OCI-LY1 (cell line): ENCODE measurements around the gene ADAM12.

Experiments used
- H2AFZ ChIP-seq: fragments of 200-600 bp; sonication (generic), shearing (Covaris generic); 2 replicates; pipeline ENCODE4 v1.6.0; 2014; ENCODE audit warnings: antibody characterized with exemption, mild to moderate bottlenecking, low read length
- H3F3A ChIP-seq: fragments of 200-600 bp; sonication (generic), shearing (Covaris generic); 2 replicates; pipeline ENCODE4 v1.6.0; 2014; ENCODE audit warnings: mild to moderate bottlenecking, antibody characterized with exemption, low read length, moderate library complexity; ENCODE audit not compliant: insufficient read depth
- H3K27ac ChIP-seq: fragments of 200-600 bp; sonication (generic); 2 replicates; pipeline ENCODE4 v1.5.1; 2014; ENCODE audit warnings: low read length, mixed run types, mild to moderate bottlenecking, low read depth; ENCODE audit not compliant: poor library complexity, severe bottlenecking
- H3K27me3 ChIP-seq: fragments of 200-600 bp; sonication (generic); 2 replicates; pipeline ENCODE4 v1.6.0; 2014; ENCODE audit warnings: antibody characterized with exemption, mild to moderate bottlenecking, low read length, moderate library complexity; ENCODE audit not compliant: insufficient read depth
- H3K36me3 ChIP-seq: fragments of 200-600 bp; sonication (generic); 2 replicates; pipeline ENCODE4 v1.6.1; 2014; ENCODE audit warnings: mild to moderate bottlenecking, antibody characterized with exemption, low read length, moderate library complexity, mixed read lengths; ENCODE audit not compliant: insufficient read depth
- H3K4me1 ChIP-seq: fragments of 200-600 bp; sonication (generic); 2 replicates; pipeline ENCODE4 v1.5.1; 2014; ENCODE audit warnings: mild to moderate bottlenecking, low read length, moderate library complexity; ENCODE audit not compliant: insufficient read depth, severe bottlenecking
- H3K4me2 ChIP-seq: fragments of 200-600 bp; sonication (generic), shearing (Covaris generic); 2 replicates; pipeline ENCODE4 v1.6.1; 2014; ENCODE audit warnings: low read length
- H3K4me3 ChIP-seq: fragments of 200-600 bp; sonication (generic); 2 replicates; pipeline ENCODE4 v1.5.1; 2014; ENCODE audit warnings: low read length, low read depth, mild to moderate bottlenecking, mixed read lengths; ENCODE audit not compliant: poor library complexity, severe bottlenecking
- H3K79me2 ChIP-seq: fragments of 200-600 bp; shearing (Covaris generic); 2 replicates; pipeline ENCODE4 v1.6.1; 2016; ENCODE audit warnings: mixed run types, low read length, mixed read lengths; ENCODE audit not compliant: insufficient read depth
- H3K9ac ChIP-seq: fragments of 200-600 bp; sonication (generic), shearing (Covaris generic); 2 replicates; pipeline ENCODE4 v1.6.1; 2014; ENCODE audit warnings: mild to moderate bottlenecking, low read length, mixed read lengths
- H3K9me2 ChIP-seq: fragments of 200-600 bp; sonication (generic), shearing (Covaris generic); 2 replicates; pipeline ENCODE4 v1.6.1; 2014; ENCODE audit warnings: low read depth, mild to moderate bottlenecking, low read length, mixed read lengths
- H3K9me3 ChIP-seq: fragments of 200-600 bp; shearing (Covaris generic); 2 replicates; pipeline ENCODE4 v1.6.1; 2014; ENCODE audit warnings: low read length, mixed read lengths
- H4K20me1 ChIP-seq: fragments of 200-600 bp; sonication (generic), shearing (Covaris generic); 2 replicates; pipeline ENCODE4 v1.6.0; 2016; ENCODE audit warnings: mild to moderate bottlenecking, low read length; ENCODE audit not compliant: insufficient read depth
- EZH2 ChIP-seq: fragments of 200-600 bp; sonication (generic), shearing (Covaris generic); IDR thresholded peaks from 2 replicates; pipeline ENCODE4 v1.8.0; 2017; ENCODE audit warnings: borderline replicate concordance, mixed run types, mild to moderate bottlenecking, antibody characterized with exemption, low read length, moderate library complexity, mixed read lengths
- TF ChIP-seq, protein P1 (sequence below): fragments of 200-600 bp; sonication (generic), shearing (Covaris generic); IDR thresholded peaks from 2 replicates; pipeline ENCODE4 v1.5.1; 2017; ENCODE audit warnings: mild to moderate bottlenecking, antibody characterized with exemption, low read length, moderate library complexity, mixed read lengths

ADAM12 gene

DNA sequence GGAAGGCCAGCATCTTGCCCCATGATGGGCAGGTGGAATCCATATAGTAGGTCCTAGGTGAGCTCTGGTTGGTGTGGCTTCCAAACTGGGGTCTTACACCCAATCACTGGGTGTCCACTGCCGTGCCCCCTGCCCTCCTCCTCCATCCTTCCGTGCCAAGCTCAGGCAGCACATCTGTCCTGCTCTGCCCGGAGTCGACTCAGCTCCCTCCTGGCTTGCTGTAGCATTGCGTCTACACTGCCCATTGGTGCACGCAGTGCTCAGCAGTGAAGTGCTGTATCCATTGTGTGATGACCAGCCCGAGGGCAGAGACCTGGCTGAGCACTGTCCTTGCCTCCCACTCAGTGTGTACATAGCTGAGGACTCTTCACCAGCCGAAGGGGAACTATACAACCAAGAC, 148.4 kb downstream of the ADAM12 start:
- Histone ChIP-seq H4K20me1 (no peaks in the 10 kb centered on the region), H3K27me3 (peaks cover 3% of the 10 kb centered on the region; the same call in 1 of the 2 replicates), H3K79me2 (no peaks in the 10 kb centered on the region), H2AFZ (no peak overlapping the region), H3F3A (no peaks in the 10 kb centered on the region), H3K4me1 (no peaks in the 10 kb centered on the region), H3K9ac (no peak overlapping the region), H3K9me2 (no peaks in the 10 kb centered on the region), H3K36me3 (no peaks in the 10 kb centered on the region), H3K4me2 (no peak overlapping the region), H3K27ac (no peak overlapping the region), H3K9me3 (no peaks in the 10 kb centered on the region), H3K4me3 (no peak overlapping the region)
- TF ChIP-seq, protein P1, sequence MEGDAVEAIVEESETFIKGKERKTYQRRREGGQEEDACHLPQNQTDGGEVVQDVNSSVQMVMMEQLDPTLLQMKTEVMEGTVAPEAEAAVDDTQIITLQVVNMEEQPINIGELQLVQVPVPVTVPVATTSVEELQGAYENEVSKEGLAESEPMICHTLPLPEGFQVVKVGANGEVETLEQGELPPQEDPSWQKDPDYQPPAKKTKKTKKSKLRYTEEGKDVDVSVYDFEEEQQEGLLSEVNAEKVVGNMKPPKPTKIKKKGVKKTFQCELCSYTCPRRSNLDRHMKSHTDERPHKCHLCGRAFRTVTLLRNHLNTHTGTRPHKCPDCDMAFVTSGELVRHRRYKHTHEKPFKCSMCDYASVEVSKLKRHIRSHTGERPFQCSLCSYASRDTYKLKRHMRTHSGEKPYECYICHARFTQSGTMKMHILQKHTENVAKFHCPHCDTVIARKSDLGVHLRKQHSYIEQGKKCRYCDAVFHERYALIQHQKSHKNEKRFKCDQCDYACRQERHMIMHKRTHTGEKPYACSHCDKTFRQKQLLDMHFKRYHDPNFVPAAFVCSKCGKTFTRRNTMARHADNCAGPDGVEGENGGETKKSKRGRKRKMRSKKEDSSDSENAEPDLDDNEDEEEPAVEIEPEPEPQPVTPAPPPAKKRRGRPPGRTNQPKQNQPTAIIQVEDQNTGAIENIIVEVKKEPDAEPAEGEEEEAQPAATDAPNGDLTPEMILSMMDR = no peak
- no peak for TF ChIP-seq EZH2

DNA sequence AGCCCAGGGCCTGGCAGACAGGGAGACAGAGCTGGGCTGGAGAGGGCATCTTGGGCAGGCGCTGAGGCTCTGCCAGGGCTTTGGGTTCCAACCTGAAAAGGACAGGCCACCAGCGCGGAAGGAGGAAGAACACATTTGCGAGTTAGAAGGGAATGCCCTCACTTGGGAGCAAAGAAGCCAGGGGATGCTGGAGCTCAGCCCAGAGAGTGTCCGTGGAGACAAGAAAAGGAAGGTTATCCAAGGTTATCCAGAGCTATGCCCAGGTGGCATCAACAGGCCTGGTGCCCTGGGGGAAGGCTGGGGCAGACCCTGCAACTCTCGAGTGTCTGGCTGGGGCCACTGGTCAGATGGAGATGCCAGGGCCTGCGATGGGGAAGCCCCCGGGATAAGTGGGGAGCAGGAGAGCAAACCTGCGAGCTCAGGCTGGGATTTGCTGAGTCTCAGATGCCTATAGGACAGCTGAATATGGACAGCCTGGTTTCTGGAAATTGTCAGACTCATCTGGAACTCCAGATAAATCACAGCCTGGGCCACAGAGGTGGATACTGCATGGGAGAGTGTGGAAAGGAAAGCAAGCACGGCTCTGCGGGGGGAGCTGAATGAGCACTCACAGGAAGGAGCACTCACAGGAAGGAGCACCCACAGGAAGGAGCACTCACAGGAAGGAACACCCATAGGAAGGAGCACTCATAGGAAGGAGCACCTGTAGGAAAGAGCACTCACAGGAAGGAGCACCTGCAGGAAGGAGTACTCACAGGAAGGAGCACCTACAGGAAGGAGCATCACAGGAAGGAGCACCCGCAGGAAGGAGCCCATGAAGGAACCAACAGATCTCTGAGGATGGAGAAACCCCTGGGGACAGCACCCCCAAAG, 152.1 kb downstream of the ADAM12 start:
- Histone ChIP-seq H3F3A (no peaks in the 10 kb centered on the region), H3K9me2 (no peaks in the 10 kb centered on the region), H3K9ac (no peak overlapping the region), H3K4me2 (no peak overlapping the region), H3K79me2 (no peaks in the 10 kb centered on the region), H2AFZ (no peak overlapping the region), H3K27ac (no peak overlapping the region), H3K4me1 (no peaks in the 10 kb centered on the region), H3K36me3 (no peaks in the 10 kb centered on the region), H4K20me1 (no peaks in the 10 kb centered on the region), H3K9me3 (no peaks in the 10 kb centered on the region), H3K4me3 (no peak overlapping the region), H3K27me3 (peaks cover 3% of the 10 kb centered on the region; the same call in 1 of the 2 replicates)
- TF ChIP-seq EZH2 = no peak
- TF ChIP-seq, protein P1 = no peak

DNA sequence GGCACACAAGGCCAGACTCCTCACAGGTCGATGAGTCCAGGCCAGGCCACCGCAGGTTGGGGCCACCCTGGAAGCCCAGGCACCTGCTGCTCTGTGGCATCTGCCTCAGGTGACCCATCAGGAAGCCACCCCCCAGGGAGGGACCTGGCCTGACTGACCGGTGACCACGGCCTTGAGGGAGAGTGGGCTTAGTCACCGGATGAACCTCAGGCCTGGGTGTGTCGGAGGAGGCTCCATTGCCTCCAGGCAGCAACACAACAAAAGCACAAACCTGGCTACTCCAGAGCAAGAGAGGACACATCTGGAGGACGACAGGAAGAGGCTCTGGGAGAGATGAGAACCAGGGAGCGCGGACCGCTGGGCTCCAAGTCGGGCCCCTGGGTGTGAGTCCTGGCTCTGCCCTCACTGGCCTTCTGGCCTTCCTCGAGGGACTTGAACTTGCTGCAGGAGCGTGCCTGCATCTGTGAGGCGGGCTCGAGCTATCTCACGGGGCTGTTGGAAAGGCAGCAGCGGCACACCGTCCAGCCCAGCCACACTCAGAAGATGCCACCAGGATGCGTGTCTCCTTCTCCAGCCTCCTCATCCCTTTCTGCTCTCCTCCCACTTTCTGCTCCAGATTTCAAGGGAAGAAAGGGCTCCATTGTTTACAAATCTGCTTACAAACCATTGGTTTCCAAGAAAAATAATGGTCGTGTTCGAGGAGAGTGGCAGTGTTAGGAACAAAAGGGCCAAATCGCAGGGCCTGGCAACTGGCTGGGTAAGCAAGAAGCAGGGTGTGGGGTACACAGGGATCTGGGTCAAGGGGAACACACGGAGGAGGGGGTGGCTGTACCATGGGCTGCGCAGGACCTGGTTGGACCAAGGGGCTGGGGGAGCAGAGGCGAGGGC, 152.9 kb downstream of the ADAM12 start:
- Histone ChIP-seq H3K79me2 (no peaks in the 10 kb centered on the region), H3K36me3 (no peaks in the 10 kb centered on the region), H3K4me3 (no peak overlapping the region), H3K27ac (no peak overlapping the region), H3K4me2 (no peak overlapping the region), H3F3A (no peaks in the 10 kb centered on the region), H3K9ac (no peak overlapping the region), H4K20me1 (no peaks in the 10 kb centered on the region), H3K27me3 (no peaks in the 10 kb centered on the region; the same call in 1 of the 2 replicates), H3K9me3 (no peaks in the 10 kb centered on the region), H3K4me1 (no peaks in the 10 kb centered on the region), H2AFZ (no peak overlapping the region), H3K9me2 (no peaks in the 10 kb centered on the region)
- no peak for TF ChIP-seq EZH2
- TF ChIP-seq, protein P1 = no peak
